ENCODE data around the gene KCTD8.

DNA sequence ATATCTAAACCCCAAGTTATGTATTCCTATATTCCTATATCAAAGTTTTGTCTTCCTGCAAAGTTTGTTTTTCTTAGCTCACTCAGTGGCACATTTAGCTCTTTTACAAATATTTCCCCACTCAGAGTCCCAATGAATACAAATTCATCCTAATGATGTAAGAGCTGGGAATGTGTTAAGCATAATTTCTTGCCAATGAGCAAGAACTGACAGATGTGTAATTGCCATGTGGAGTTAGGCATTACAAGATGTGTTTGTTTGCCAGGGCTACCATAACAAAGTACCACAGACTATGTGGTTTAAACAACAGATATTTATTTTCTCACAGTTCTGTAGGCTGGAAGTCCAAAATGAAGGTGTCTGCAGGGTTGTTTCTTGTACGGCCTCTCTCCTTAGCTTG lies 302.1 kb downstream of the KCTD8 start:
- TF ChIP-seq, protein P1, sequence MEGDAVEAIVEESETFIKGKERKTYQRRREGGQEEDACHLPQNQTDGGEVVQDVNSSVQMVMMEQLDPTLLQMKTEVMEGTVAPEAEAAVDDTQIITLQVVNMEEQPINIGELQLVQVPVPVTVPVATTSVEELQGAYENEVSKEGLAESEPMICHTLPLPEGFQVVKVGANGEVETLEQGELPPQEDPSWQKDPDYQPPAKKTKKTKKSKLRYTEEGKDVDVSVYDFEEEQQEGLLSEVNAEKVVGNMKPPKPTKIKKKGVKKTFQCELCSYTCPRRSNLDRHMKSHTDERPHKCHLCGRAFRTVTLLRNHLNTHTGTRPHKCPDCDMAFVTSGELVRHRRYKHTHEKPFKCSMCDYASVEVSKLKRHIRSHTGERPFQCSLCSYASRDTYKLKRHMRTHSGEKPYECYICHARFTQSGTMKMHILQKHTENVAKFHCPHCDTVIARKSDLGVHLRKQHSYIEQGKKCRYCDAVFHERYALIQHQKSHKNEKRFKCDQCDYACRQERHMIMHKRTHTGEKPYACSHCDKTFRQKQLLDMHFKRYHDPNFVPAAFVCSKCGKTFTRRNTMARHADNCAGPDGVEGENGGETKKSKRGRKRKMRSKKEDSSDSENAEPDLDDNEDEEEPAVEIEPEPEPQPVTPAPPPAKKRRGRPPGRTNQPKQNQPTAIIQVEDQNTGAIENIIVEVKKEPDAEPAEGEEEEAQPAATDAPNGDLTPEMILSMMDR (IDR thresholded peaks at IDR 0.05) = no peak
- TF ChIP-seq ZNF423 (CRISPR knock-in tag; IDR thresholded peaks at IDR 0.05) (no peak), TEAD4 (CRISPR knock-in tag; IDR thresholded peaks at IDR 0.05) (no peak), NFATC4 (CRISPR knock-in tag; IDR thresholded peaks at IDR 0.05) (no peak), RORB (CRISPR knock-in tag; IDR thresholded peaks at IDR 0.05) (no peak)
